ENCODE data around the gene PRKN.

Gene PRKN

GRCh38 chr6:161607696-161608297 is 1119.8 kb downstream of the PRKN start:
- Histone ChIP-seq H3K27ac (replicated peaks) (no peak overlapping the region), H3K4me3 (replicated peaks; ENCODE audit: insufficient read depth, low read length) (no peak overlapping the region), H3K27me3 (ENCODE audit: insufficient read depth, poor library complexity, severe bottlenecking) (no peaks in the 10 kb centered on the region)
- no peak for DNase-seq (ENCODE audit: low read depth in 1 of 2, low spot score in 1 of 2)
- no peak for TF ChIP-seq SPI1 (IDR thresholded peaks at IDR 0.05; ENCODE audit: borderline replicate concordance, low read depth)
- no peak for TF ChIP-seq GABPA (IDR thresholded peaks at IDR 0.05; ENCODE audit: low read depth)

- DNase-seq (ENCODE audit: low read depth in 1 of 2, low spot score in 1 of 2), result no peak
- Histone ChIP-seq H3K27me3 (ENCODE audit: insufficient read depth, poor library complexity, severe bottlenecking) (no peaks in the 10 kb centered on the region), H3K27ac (replicated peaks) (no peak overlapping the region), H3K4me3 (replicated peaks; ENCODE audit: insufficient read depth, low read length) (no peak overlapping the region)
- TF ChIP-seq GABPA (IDR thresholded peaks at IDR 0.05; ENCODE audit: low read depth), result no peak
Measured at GRCh38 chr6:161602359-161602758, 1125.2 kb downstream of the PRKN start.

- no peak overlapping the region for H3K27ac ChIP-seq (replicated peaks)
- H3K4me3 ChIP-seq (replicated peaks; ENCODE audit: insufficient read depth, low read length), result no peak overlapping the region
- no peaks in the 10 kb centered on the region for H3K27me3 ChIP-seq (ENCODE audit: insufficient read depth, poor library complexity, severe bottlenecking)
- no peak for TF ChIP-seq GABPA (IDR thresholded peaks at IDR 0.05; ENCODE audit: low read depth)
- TF ChIP-seq SPI1 (IDR thresholded peaks at IDR 0.05; ENCODE audit: borderline replicate concordance, low read depth), result no peak
- TF ChIP-seq POLR2AphosphoS5 (IDR thresholded peaks at IDR 0.05; ENCODE audit: low read depth), result no peak
- no peak for TF ChIP-seq REST (IDR thresholded peaks at IDR 0.05; ENCODE audit: insufficient replicate concordance, low read depth)
- TF ChIP-seq CTCF (IDR thresholded peaks at IDR 0.05; ENCODE audit: insufficient read depth, low read length), result no peak
- no peak for DNase-seq (ENCODE audit: low read depth in 1 of 2, low spot score in 1 of 2)
Measured at GRCh38 chr6:161598896-161599295, 1128.7 kb downstream of the PRKN start.

- Histone ChIP-seq H3K27ac (replicated peaks) (no peak overlapping the region), H3K27me3 (ENCODE audit: insufficient read depth, poor library complexity, severe bottlenecking) (no peaks in the 10 kb centered on the region), H3K4me3 (replicated peaks; ENCODE audit: insufficient read depth, low read length) (no peak overlapping the region)
- DNase-seq (ENCODE audit: low read depth in 1 of 2, low spot score in 1 of 2), result no peak
- TF ChIP-seq CTCF (IDR thresholded peaks at IDR 0.05; ENCODE audit: insufficient read depth, low read length), result no peak
- TF ChIP-seq GABPA (IDR thresholded peaks at IDR 0.05; ENCODE audit: low read depth), result no peak
- no peak for TF ChIP-seq SPI1 (IDR thresholded peaks at IDR 0.05; ENCODE audit: borderline replicate concordance, low read depth)
- TF ChIP-seq POLR2AphosphoS5 (IDR thresholded peaks at IDR 0.05; ENCODE audit: low read depth), result no peak
- no peak for TF ChIP-seq REST (IDR thresholded peaks at IDR 0.05; ENCODE audit: insufficient replicate concordance, low read depth)
Measured at GRCh38 chr6:161596807-161597520, 1130.6 kb downstream of the PRKN start.
